Hepatocyte (in vitro differentiated cells): Measurements from ENCODE around the gene ITPRID2. TPM values are rescaled to one million over a fixed set of nuclear protein-coding genes. Genes with fewer than 3 reads are reported as not detected.

Experiments used
- DNase-seq: peaks from one replicate; pipeline ENCODE4 v3.0.0-alpha.2; 2016; ENCODE audit warnings: low spot score
- H2AFZ ChIP-seq: fragments of 200-600 bp; sonication (generic); 2 replicates; pipeline ENCODE4 v1.6.0; 2016; ENCODE audit warnings: antibody characterized with exemption, mild to moderate bottlenecking
- H3K27ac ChIP-seq: fragments of 200-600 bp; sonication (generic); 2 replicates; pipeline ENCODE4 v1.5.1; 2016; ENCODE audit warnings: mild to moderate bottlenecking
- H3K27me3 ChIP-seq: fragments of 200-600 bp; sonication (generic); 2 replicates; pipeline ENCODE4 v1.6.1; 2016
- H3K36me3 ChIP-seq: fragments of 200-600 bp; sonication (generic); replicated peaks from 2 replicates; pipeline ENCODE4 v1.5.1; 2016; ENCODE audit warnings: low read depth; ENCODE audit not compliant: insufficient read depth
- H3K4me1 ChIP-seq: fragments of 200-600 bp; sonication (generic); 2 replicates; pipeline ENCODE4 v1.5.1; 2016; ENCODE audit warnings: mild to moderate bottlenecking, moderate library complexity; ENCODE audit not compliant: insufficient read depth
- H3K4me2 ChIP-seq: fragments of 200-600 bp; sonication (generic); 2 replicates; pipeline ENCODE4 v1.6.0; 2016
- H3K4me3 ChIP-seq: fragments of 200-600 bp; sonication (generic); 2 replicates; pipeline ENCODE4 v1.5.1; 2016; ENCODE audit warnings: mild to moderate bottlenecking
- H3K79me2 ChIP-seq: fragments of 200-600 bp; sonication (generic); 2 replicates; pipeline ENCODE4 v1.6.0; 2017; ENCODE audit warnings: mild to moderate bottlenecking
- H3K9me2 ChIP-seq: fragments of 200-600 bp; sonication (generic); replicated peaks from 2 replicates; pipeline ENCODE4 v1.6.0; 2017; ENCODE audit warnings: mild to moderate bottlenecking; ENCODE audit not compliant: insufficient read depth
- H3K9me3 ChIP-seq: fragments of 200-600 bp; sonication (generic); 2 replicates; pipeline ENCODE4 v1.5.1; 2016; ENCODE audit warnings: low read depth, mild to moderate bottlenecking
- H4K20me1 ChIP-seq: fragments of 200-600 bp; sonication (generic); 2 replicates; pipeline ENCODE4 v1.6.0; 2016; ENCODE audit warnings: mild to moderate bottlenecking; ENCODE audit not compliant: insufficient read depth, poor library complexity, severe bottlenecking
- EZH2 ChIP-seq: fragments of 200-600 bp; sonication (generic); IDR thresholded peaks from 2 replicates; pipeline ENCODE4 v1.6.1; 2016; ENCODE audit warnings: antibody characterized with exemption, mild to moderate bottlenecking, borderline replicate concordance
- EZH2phosphoT487 ChIP-seq: fragments of 200-600 bp; sonication (generic); IDR thresholded peaks from one replicate; pipeline ENCODE4 v1.6.1; 2018; ENCODE audit warnings: antibody characterized with exemption, mild to moderate bottlenecking, low read depth, moderate library complexity; ENCODE audit not compliant: unreplicated experiment, severe bottlenecking
- WGBS: methylation state at CpG from one replicate; pipeline ENCODE4 v1.1.6; 2016; ENCODE audit warnings: low lambda C conversion rate; ENCODE audit errors: missing lambda C conversion rate; 5-methylcytosine and 5-hydroxymethylcytosine counted together
- polyA plus RNA-seq: library from polyadenylated mRNA; unstranded; fragments of >200 nt; fragmentation: Nextera tagmentation; extraction: Ambion mirVana; gene quantifications from 2 replicates; pipeline ENCODE4 v1.2.1, GENCODE V29; 2016
- total RNA-seq: library from RNA; depleted of rRNA; stranded (reverse); fragments of >200 nt; gene quantifications from 2 replicates; pipeline ENCODE4 v1.2.3, GENCODE V29; 2014
- TF ChIP-seq, protein P1 (sequence below): fragments of 200-600 bp; sonication (generic); IDR thresholded peaks from 2 replicates; pipeline ENCODE4 v1.5.1; 2016; ENCODE audit warnings: antibody characterized with exemption, mild to moderate bottlenecking; ENCODE audit not compliant: poor library complexity

The ITPRID2 gene
- total and polyA plus RNA-seq, 2 experiments from 2014 or later = 52.5 to 183 TPM

DNA sequence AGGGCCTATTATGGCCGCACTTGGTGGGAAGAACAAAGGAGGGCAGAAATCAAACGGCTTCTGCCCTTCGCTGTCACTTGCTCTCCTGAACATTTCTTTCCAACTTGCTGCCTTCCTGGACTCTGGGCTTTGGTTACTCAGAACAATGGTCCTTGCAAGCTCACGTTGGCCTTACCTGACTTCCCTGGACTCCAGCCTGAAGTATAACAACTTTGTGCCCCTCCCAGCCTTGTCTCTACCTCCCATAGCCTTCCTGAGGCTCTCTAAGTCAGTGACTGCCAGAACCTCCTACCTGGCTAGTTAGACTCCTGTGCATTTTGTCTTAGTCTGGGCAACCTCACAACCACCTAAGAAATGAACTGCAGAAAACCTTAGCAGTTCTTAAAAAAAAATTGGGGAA, 30.2 kb upstream of the ITPRID2 start:
- Histone ChIP-seq H2AFZ (no peak overlapping the region), H3K9me3 (no peaks in the 10 kb centered on the region), H3K4me3 (no peak overlapping the region), H4K20me1 (no peaks in the 10 kb centered on the region), H3K27ac (no peak overlapping the region), H3K4me1 (no peaks in the 10 kb centered on the region), H3K36me3 (no peaks in the 10 kb centered on the region), H3K27me3 (no peaks in the 10 kb centered on the region), H3K4me2 (no peak overlapping the region), H3K9me2 (no peaks in the 10 kb centered on the region), H3K79me2 (no peaks in the 10 kb centered on the region)
- TF ChIP-seq EZH2 (no peak), EZH2phosphoT487 (no peak)
- TF ChIP-seq, protein P1, sequence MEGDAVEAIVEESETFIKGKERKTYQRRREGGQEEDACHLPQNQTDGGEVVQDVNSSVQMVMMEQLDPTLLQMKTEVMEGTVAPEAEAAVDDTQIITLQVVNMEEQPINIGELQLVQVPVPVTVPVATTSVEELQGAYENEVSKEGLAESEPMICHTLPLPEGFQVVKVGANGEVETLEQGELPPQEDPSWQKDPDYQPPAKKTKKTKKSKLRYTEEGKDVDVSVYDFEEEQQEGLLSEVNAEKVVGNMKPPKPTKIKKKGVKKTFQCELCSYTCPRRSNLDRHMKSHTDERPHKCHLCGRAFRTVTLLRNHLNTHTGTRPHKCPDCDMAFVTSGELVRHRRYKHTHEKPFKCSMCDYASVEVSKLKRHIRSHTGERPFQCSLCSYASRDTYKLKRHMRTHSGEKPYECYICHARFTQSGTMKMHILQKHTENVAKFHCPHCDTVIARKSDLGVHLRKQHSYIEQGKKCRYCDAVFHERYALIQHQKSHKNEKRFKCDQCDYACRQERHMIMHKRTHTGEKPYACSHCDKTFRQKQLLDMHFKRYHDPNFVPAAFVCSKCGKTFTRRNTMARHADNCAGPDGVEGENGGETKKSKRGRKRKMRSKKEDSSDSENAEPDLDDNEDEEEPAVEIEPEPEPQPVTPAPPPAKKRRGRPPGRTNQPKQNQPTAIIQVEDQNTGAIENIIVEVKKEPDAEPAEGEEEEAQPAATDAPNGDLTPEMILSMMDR = no peak
- 60% methylated on average over 4 of the region's 4 CpGs for WGBS
- DNase-seq = no peak

GRCh38 chr2:181862583-181863281, 28.8 kb upstream of the ITPRID2 start:
- no peaks in the 10 kb centered on the region for H3K4me1 ChIP-seq
- no peak overlapping the region for H2AFZ ChIP-seq
- no peaks in the 10 kb centered on the region for H3K9me2 ChIP-seq
- TF ChIP-seq EZH2phosphoT487 (no peak), EZH2 (no peak)
- TF ChIP-seq, protein P1 = no peak
- H3K4me3 ChIP-seq = no peak overlapping the region
- DNase-seq = no peak
- H3K27ac ChIP-seq = no peak overlapping the region
- 95% methylated on average over 4 of the region's 4 CpGs for WGBS
- no peaks in the 10 kb centered on the region for H3K36me3 ChIP-seq
- H4K20me1 ChIP-seq = no peaks in the 10 kb centered on the region
- no peaks in the 10 kb centered on the region for H3K9me3 ChIP-seq
- no peak overlapping the region for H3K4me2 ChIP-seq
- H3K27me3 ChIP-seq = no peaks in the 10 kb centered on the region
- H3K79me2 ChIP-seq = no peaks in the 10 kb centered on the region

- no peak for DNase-seq
- Histone ChIP-seq H3K4me3 (no peak overlapping the region), H3K4me2 (no peak overlapping the region), H3K36me3 (no peaks in the 10 kb centered on the region), H2AFZ (no peak overlapping the region), H4K20me1 (no peaks in the 10 kb centered on the region), H3K9me3 (no peaks in the 10 kb centered on the region), H3K27ac (no peak overlapping the region), H3K4me1 (peaks cover 4% of the 10 kb centered on the region), H3K27me3 (no peaks in the 10 kb centered on the region), H3K79me2 (no peaks in the 10 kb centered on the region), H3K9me2 (no peaks in the 10 kb centered on the region)
- 97% methylated on average over 1 of the region's 1 CpG for WGBS
- TF ChIP-seq, protein P1 = no peak
- TF ChIP-seq EZH2 = no peak
- no peak for TF ChIP-seq EZH2phosphoT487
Observed at GRCh38 chr2:181872178-181872577, 19.4 kb upstream of the ITPRID2 start.

GRCh38 chr2:181876614-181877063, 14.9 kb upstream of the ITPRID2 start:
- Histone ChIP-seq H3K27me3 (no peaks in the 10 kb centered on the region), H3K4me2 (no peak overlapping the region), H2AFZ (no peak overlapping the region), H3K9me3 (no peaks in the 10 kb centered on the region), H4K20me1 (no peaks in the 10 kb centered on the region), H3K79me2 (no peaks in the 10 kb centered on the region), H3K4me3 (no peak overlapping the region), H3K9me2 (no peaks in the 10 kb centered on the region), H3K36me3 (no peaks in the 10 kb centered on the region), H3K4me1 (peaks cover 4% of the 10 kb centered on the region), H3K27ac (peak overlapping the region; percentile 82)
- TF ChIP-seq EZH2 (no peak), EZH2phosphoT487 (no peak)
- TF ChIP-seq, protein P1 = no peak
- peak; percentile 67 for DNase-seq
- WGBS = 41% methylated on average over 2 of the region's 2 CpGs
